Measurements from ENCODE around the gene ACOX3.

Gene ACOX3

DNA sequence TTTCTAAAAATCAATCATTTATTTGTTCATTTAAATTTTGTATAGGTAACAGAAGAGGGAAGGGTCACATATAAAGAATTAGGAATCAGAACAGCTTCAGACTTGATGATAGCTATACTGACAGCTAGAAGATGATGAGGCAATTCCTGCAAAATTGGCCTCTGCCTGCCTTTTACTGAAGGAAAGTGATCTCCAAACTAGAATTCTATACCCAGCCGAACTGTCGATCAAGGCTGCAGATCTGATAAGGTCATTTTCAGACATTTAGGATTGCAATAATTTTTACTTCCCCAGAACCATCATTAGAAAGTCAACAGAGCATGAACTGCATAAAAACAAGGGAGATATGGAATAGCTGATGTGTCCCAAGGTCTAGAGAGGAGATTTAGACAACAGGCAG is 104.7 kb downstream of the ACOX3 start:
- H3K9me2 ChIP-seq (replicated peaks; ENCODE audit: low read depth, low read length), result no peaks in the 10 kb centered on the region
- H2AFZ ChIP-seq (ENCODE audit: low read length), result no peak overlapping the region
- no peaks in the 10 kb centered on the region for H3K4me1 ChIP-seq (ENCODE audit: insufficient read depth, low read length, poor library complexity, severe bottlenecking)
- H3K79me2 ChIP-seq (ENCODE audit: insufficient read depth, low read length), result no peaks in the 10 kb centered on the region
- H3K27me3 ChIP-seq (ENCODE audit: insufficient read depth, low read length, poor library complexity, severe bottlenecking), result no peaks in the 10 kb centered on the region
- peaks cover 7% of the 10 kb centered on the region; the same call in 1 of the 2 replicates for H3K9me3 ChIP-seq (ENCODE audit: insufficient read depth, low read depth, low read length)
- no peak overlapping the region for H3K9ac ChIP-seq (ENCODE audit: low read depth, low read length, poor library complexity, severe bottlenecking)
- TF ChIP-seq, protein P1, sequence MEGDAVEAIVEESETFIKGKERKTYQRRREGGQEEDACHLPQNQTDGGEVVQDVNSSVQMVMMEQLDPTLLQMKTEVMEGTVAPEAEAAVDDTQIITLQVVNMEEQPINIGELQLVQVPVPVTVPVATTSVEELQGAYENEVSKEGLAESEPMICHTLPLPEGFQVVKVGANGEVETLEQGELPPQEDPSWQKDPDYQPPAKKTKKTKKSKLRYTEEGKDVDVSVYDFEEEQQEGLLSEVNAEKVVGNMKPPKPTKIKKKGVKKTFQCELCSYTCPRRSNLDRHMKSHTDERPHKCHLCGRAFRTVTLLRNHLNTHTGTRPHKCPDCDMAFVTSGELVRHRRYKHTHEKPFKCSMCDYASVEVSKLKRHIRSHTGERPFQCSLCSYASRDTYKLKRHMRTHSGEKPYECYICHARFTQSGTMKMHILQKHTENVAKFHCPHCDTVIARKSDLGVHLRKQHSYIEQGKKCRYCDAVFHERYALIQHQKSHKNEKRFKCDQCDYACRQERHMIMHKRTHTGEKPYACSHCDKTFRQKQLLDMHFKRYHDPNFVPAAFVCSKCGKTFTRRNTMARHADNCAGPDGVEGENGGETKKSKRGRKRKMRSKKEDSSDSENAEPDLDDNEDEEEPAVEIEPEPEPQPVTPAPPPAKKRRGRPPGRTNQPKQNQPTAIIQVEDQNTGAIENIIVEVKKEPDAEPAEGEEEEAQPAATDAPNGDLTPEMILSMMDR (conservative IDR thresholded peaks at IDR 0.05; ENCODE audit: low read length), result no peak
- no peak for TF ChIP-seq EZH2phosphoT487 (IDR thresholded peaks at IDR 0.05; ENCODE audit: borderline replicate concordance)
- H3F3A ChIP-seq (ENCODE audit: low read depth), result no peaks in the 10 kb centered on the region
- H4K20me1 ChIP-seq (ENCODE audit: insufficient read depth, low read length, poor library complexity, severe bottlenecking), result no peaks in the 10 kb centered on the region
- no peak overlapping the region for H3K4me3 ChIP-seq (ENCODE audit: low read length, poor library complexity, severe bottlenecking)
- H3K4me2 ChIP-seq (ENCODE audit: low read depth, low read length, poor library complexity, severe bottlenecking), result no peak overlapping the region
- H3K36me3 ChIP-seq (ENCODE audit: insufficient read depth, low read length), result no peaks in the 10 kb centered on the region

DNA sequence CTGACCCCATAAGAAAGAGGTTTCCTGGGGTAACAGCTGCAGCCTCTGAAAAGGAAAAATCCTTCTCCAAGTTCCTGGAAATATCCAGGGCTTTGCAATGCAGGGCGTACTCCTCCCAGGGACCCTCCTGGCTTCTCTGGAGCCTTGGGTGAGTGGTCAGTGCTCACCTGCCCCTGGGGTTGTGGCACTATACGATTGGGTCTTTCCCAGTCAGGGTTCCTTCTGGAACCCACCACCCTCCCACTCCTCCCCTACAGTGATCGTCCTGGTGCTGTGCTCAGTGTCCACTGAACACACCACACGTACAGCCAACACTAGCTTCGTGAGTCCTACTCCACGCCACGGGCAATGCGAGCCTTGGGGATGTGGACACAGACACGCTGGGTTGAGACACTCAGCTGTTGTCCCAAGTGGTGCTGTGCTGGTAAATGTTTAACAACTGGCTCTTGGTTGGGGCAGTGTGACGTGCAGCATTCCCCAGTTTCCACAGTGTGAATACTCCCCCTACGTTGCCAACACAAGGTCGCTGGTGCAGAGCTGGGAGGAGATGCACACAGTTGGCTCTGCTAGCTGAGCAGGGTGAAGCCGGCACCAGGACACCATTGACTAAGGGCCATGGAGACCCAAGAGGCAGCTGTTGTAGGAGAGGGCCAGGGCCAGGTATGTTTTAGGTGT is 105.6 kb downstream of the ACOX3 start:
- H3F3A ChIP-seq (ENCODE audit: low read depth), result no peaks in the 10 kb centered on the region

DNA sequence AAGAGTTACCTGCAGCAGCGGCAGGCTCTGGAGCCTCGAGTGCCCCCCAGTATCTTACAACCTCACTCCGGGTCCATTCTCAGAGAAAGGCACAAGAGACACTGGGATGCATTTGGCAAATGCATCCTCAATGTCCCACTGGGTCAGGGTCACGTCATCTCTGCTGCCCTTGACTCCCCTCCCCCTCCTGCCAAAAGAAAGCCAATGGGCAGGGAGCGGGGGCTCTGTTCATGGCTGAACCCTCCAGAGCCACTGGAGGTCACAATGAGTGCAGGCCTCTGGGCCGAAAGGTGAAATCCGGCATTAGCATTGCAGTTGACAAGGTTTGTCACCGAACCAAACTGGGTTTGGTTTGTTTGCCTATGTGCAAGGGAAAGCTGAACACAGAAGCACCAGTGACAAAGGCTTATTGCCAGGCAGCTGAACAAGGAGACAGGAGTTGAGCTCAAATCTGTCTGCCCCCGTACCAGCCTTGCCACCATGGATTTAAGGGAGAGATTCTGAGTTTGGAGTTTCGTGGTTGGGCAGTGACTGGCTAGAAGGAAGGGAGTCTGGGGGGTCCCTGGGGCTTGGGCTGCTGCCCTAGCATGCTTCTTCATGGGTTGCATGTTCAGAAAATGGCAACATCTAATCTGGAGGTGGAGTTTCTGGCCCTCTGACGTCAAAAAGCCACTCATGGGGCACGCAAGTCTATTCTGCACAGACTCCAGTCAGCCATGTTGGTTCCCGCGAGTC is 106.6 kb downstream of the ACOX3 start:
- Histone ChIP-seq H3K4me3 (ENCODE audit: low read length, poor library complexity, severe bottlenecking) (no peak overlapping the region), H3K27me3 (ENCODE audit: insufficient read depth, low read length, poor library complexity, severe bottlenecking) (no peaks in the 10 kb centered on the region), H3K9ac (ENCODE audit: low read depth, low read length, poor library complexity, severe bottlenecking) (no peak overlapping the region), H3K9me2 (replicated peaks; ENCODE audit: low read depth, low read length) (no peaks in the 10 kb centered on the region), H3K4me2 (ENCODE audit: low read depth, low read length, poor library complexity, severe bottlenecking) (no peak overlapping the region), H4K20me1 (ENCODE audit: insufficient read depth, low read length, poor library complexity, severe bottlenecking) (no peaks in the 10 kb centered on the region), H2AFZ (ENCODE audit: low read length) (no peak overlapping the region), H3K36me3 (ENCODE audit: insufficient read depth, low read length) (no peaks in the 10 kb centered on the region), H3K79me2 (ENCODE audit: insufficient read depth, low read length) (no peaks in the 10 kb centered on the region), H3K9me3 (ENCODE audit: insufficient read depth, low read depth, low read length) (peaks cover 9% of the 10 kb centered on the region; the same call in 1 of the 2 replicates), H3F3A (ENCODE audit: low read depth) (no peaks in the 10 kb centered on the region), H3K4me1 (ENCODE audit: insufficient read depth, low read length, poor library complexity, severe bottlenecking) (no peaks in the 10 kb centered on the region)
- TF ChIP-seq, protein P1 (conservative IDR thresholded peaks at IDR 0.05; ENCODE audit: low read length), result no peak
- no peak for TF ChIP-seq EZH2phosphoT487 (IDR thresholded peaks at IDR 0.05; ENCODE audit: borderline replicate concordance)

More for the DNA sequence above, 105.6 kb downstream of the ACOX3 start:
- no peak overlapping the region for H3K9ac ChIP-seq (ENCODE audit: low read depth, low read length, poor library complexity, severe bottlenecking)
- H3K27me3 ChIP-seq (ENCODE audit: insufficient read depth, low read length, poor library complexity, severe bottlenecking), result no peaks in the 10 kb centered on the region
- H3K4me1 ChIP-seq (ENCODE audit: insufficient read depth, low read length, poor library complexity, severe bottlenecking), result no peaks in the 10 kb centered on the region
- no peaks in the 10 kb centered on the region for H4K20me1 ChIP-seq (ENCODE audit: insufficient read depth, low read length, poor library complexity, severe bottlenecking)
- H3K9me3 ChIP-seq (ENCODE audit: insufficient read depth, low read depth, low read length), result peaks cover 9% of the 10 kb centered on the region; the same call in 1 of the 2 replicates
- H3K4me2 ChIP-seq (ENCODE audit: low read depth, low read length, poor library complexity, severe bottlenecking), result no peak overlapping the region
- no peak overlapping the region for H3K4me3 ChIP-seq (ENCODE audit: low read length, poor library complexity, severe bottlenecking)
- H2AFZ ChIP-seq (ENCODE audit: low read length), result no peak overlapping the region
- no peaks in the 10 kb centered on the region for H3K79me2 ChIP-seq (ENCODE audit: insufficient read depth, low read length)
- no peak for TF ChIP-seq EZH2phosphoT487 (IDR thresholded peaks at IDR 0.05; ENCODE audit: borderline replicate concordance)
- TF ChIP-seq, protein P1 (conservative IDR thresholded peaks at IDR 0.05; ENCODE audit: low read length), result no peak
- H3K9me2 ChIP-seq (replicated peaks; ENCODE audit: low read depth, low read length), result no peaks in the 10 kb centered on the region
- no peaks in the 10 kb centered on the region for H3K36me3 ChIP-seq (ENCODE audit: insufficient read depth, low read length)
